ENCODE results near the gene PTPRN2. TPM values are rescaled to one million over a fixed set of nuclear protein-coding genes. Genes with fewer than 3 reads are reported as not detected.

PTPRN2 gene
- total RNA-seq, 3 donors from 2014 or later = 0.43 to 0.66 (median 0.63) TPM

GRCh38 chr7:157793973-157794745 is 793.5 kb downstream of the PTPRN2 start:
- H3K4me3 Mint-ChIP-seq = no peak overlapping the region
- H3K27me3 Mint-ChIP-seq (ENCODE audit: low read depth) = no peaks in the 10 kb centered on the region
- peaks cover 1% of the 10 kb centered on the region for H3K4me1 Mint-ChIP-seq (ENCODE audit: low read depth)
- ATAC-seq = no peak
- no peak for DNase-seq
- H3K9me3 Mint-ChIP-seq = no peaks in the 10 kb centered on the region
- no peaks in the 10 kb centered on the region for H3K36me3 Mint-ChIP-seq (ENCODE audit: insufficient read depth)

GRCh38 chr7:157793087-157793353 is 794.6 kb downstream of the PTPRN2 start:
- Mint-ChIP-seq H3K27me3 (ENCODE audit: low read depth) (no peaks in the 10 kb centered on the region), H3K36me3 (ENCODE audit: insufficient read depth) (no peaks in the 10 kb centered on the region), H3K9me3 (no peaks in the 10 kb centered on the region), H3K4me1 (ENCODE audit: low read depth) (peaks cover 1% of the 10 kb centered on the region), H3K4me3 (no peak overlapping the region)
- DNase-seq = no peak
- ATAC-seq = no peak

GRCh38 chr7:157792241-157793086 is 795.2 kb downstream of the PTPRN2 start:
- Mint-ChIP-seq H3K27me3 (ENCODE audit: low read depth) (no peaks in the 10 kb centered on the region), H3K4me1 (ENCODE audit: low read depth) (peaks cover 1% of the 10 kb centered on the region), H3K4me3 (no peak overlapping the region), H3K9me3 (no peaks in the 10 kb centered on the region), H3K36me3 (ENCODE audit: insufficient read depth) (no peaks in the 10 kb centered on the region)
- ATAC-seq (no peak), DNase-seq (no peak)

- Mint-ChIP-seq H3K27me3 (ENCODE audit: low read depth) (no peaks in the 10 kb centered on the region), H3K4me1 (ENCODE audit: low read depth) (peaks cover 1% of the 10 kb centered on the region), H3K4me3 (no peak overlapping the region), H3K36me3 (ENCODE audit: insufficient read depth) (no peaks in the 10 kb centered on the region), H3K9me3 (no peaks in the 10 kb centered on the region)
- ATAC-seq (no peak), DNase-seq (no peak)
Measured at GRCh38 chr7:157791666-157792065, 796.0 kb downstream of the PTPRN2 start.

GRCh38 chr7:157791261-157791660 is 796.4 kb downstream of the PTPRN2 start:
- DNase-seq = no peak
- Mint-ChIP-seq H3K9me3 (no peaks in the 10 kb centered on the region), H3K36me3 (ENCODE audit: insufficient read depth) (no peaks in the 10 kb centered on the region), H3K4me1 (ENCODE audit: low read depth) (peaks cover 1% of the 10 kb centered on the region), H3K4me3 (no peak overlapping the region), H3K27me3 (ENCODE audit: low read depth) (no peaks in the 10 kb centered on the region)
- ATAC-seq = no peak

- DNase-seq (no peak), ATAC-seq (no peak)
- Mint-ChIP-seq H3K9me3 (no peaks in the 10 kb centered on the region), H3K27me3 (ENCODE audit: low read depth) (no peaks in the 10 kb centered on the region), H3K36me3 (ENCODE audit: insufficient read depth) (no peaks in the 10 kb centered on the region), H3K4me1 (ENCODE audit: low read depth) (peaks cover 1% of the 10 kb centered on the region), H3K4me3 (no peak overlapping the region)
Measured at GRCh38 chr7:157789942-157790341, 797.7 kb downstream of the PTPRN2 start.

- Mint-ChIP-seq H3K36me3 (ENCODE audit: insufficient read depth) (no peaks in the 10 kb centered on the region), H3K27me3 (ENCODE audit: low read depth) (no peaks in the 10 kb centered on the region), H3K9me3 (no peaks in the 10 kb centered on the region), H3K4me3 (no peak overlapping the region), H3K4me1 (ENCODE audit: low read depth) (peaks cover 1% of the 10 kb centered on the region)
- ATAC-seq = no peak
- DNase-seq = no peak
Measured at GRCh38 chr7:157789094-157789493, 798.5 kb downstream of the PTPRN2 start.

GRCh38 chr7:157788573-157788972 is 799.0 kb downstream of the PTPRN2 start:
- peaks cover 1% of the 10 kb centered on the region for H3K4me1 Mint-ChIP-seq (ENCODE audit: low read depth)
- no peaks in the 10 kb centered on the region for H3K36me3 Mint-ChIP-seq (ENCODE audit: insufficient read depth)
- no peaks in the 10 kb centered on the region for H3K27me3 Mint-ChIP-seq (ENCODE audit: low read depth)
- DNase-seq (no peak), ATAC-seq (no peak)
- H3K4me3 Mint-ChIP-seq = no peak overlapping the region
- H3K9me3 Mint-ChIP-seq = no peaks in the 10 kb centered on the region

GRCh38 chr7:157787275-157787701 is 800.3 kb downstream of the PTPRN2 start:
- H3K9me3 Mint-ChIP-seq = no peaks in the 10 kb centered on the region
- H3K4me3 Mint-ChIP-seq = no peak overlapping the region
- peaks cover 6% of the 10 kb centered on the region for H3K27me3 Mint-ChIP-seq (ENCODE audit: low read depth)
- DNase-seq (no peak), ATAC-seq (no peak)
- H3K36me3 Mint-ChIP-seq (ENCODE audit: insufficient read depth) = no peaks in the 10 kb centered on the region
- peaks cover 1% of the 10 kb centered on the region for H3K4me1 Mint-ChIP-seq (ENCODE audit: low read depth)

- Mint-ChIP-seq H3K36me3 (ENCODE audit: insufficient read depth) (no peaks in the 10 kb centered on the region), H3K27me3 (ENCODE audit: low read depth) (peaks cover 7% of the 10 kb centered on the region), H3K9me3 (no peaks in the 10 kb centered on the region), H3K4me1 (ENCODE audit: low read depth) (peaks cover 1% of the 10 kb centered on the region), H3K4me3 (no peak overlapping the region)
- ATAC-seq (no peak), DNase-seq (no peak)
Measured at GRCh38 chr7:157786375-157787274, 801.0 kb downstream of the PTPRN2 start.

GRCh38 chr7:157785486-157786186 is 802.0 kb downstream of the PTPRN2 start:
- no peaks in the 10 kb centered on the region for H3K9me3 Mint-ChIP-seq
- ATAC-seq = no peak
- H3K4me3 Mint-ChIP-seq = no peak overlapping the region

GRCh38 chr7:157784979-157785441 is 802.6 kb downstream of the PTPRN2 start:
- DNase-seq (no peak), ATAC-seq (no peak)
- no peaks in the 10 kb centered on the region for H3K9me3 Mint-ChIP-seq
- H3K27me3 Mint-ChIP-seq (ENCODE audit: low read depth) = peaks cover 12% of the 10 kb centered on the region
- H3K36me3 Mint-ChIP-seq (ENCODE audit: insufficient read depth) = no peaks in the 10 kb centered on the region
- H3K4me3 Mint-ChIP-seq = no peak overlapping the region
- peaks cover 1% of the 10 kb centered on the region for H3K4me1 Mint-ChIP-seq (ENCODE audit: low read depth)

More at GRCh38 chr7:157785486-157786186, 802.0 kb downstream of the PTPRN2 start:
- DNase-seq = no peak
- Mint-ChIP-seq H3K36me3 (ENCODE audit: insufficient read depth) (no peaks in the 10 kb centered on the region), H3K4me1 (ENCODE audit: low read depth) (peaks cover 1% of the 10 kb centered on the region), H3K27me3 (ENCODE audit: low read depth) (peaks cover 12% of the 10 kb centered on the region)

GRCh38 chr7:157784041-157784835 is 803.4 kb downstream of the PTPRN2 start:
- Mint-ChIP-seq H3K27me3 (ENCODE audit: low read depth) (peaks cover 12% of the 10 kb centered on the region), H3K4me3 (no peak overlapping the region), H3K9me3 (no peaks in the 10 kb centered on the region), H3K4me1 (ENCODE audit: low read depth) (no peaks in the 10 kb centered on the region), H3K36me3 (ENCODE audit: insufficient read depth) (no peaks in the 10 kb centered on the region)
- ATAC-seq = no peak
- DNase-seq = no peak

Measured in activated T-cell treated with anti-CD3 and anti-CD28 coated beads, Interleukin-2, amount 50 U/mL, for 4 hours (primary cell).